ENCODE results near the gene DLGAP5. TPM values are rescaled to one million over a fixed set of nuclear protein-coding genes. Genes with fewer than 3 reads are reported as not detected.

The DLGAP5 gene
- total RNA-seq, 1 experiment from 2014 or later: 72.8 TPM

DNA sequence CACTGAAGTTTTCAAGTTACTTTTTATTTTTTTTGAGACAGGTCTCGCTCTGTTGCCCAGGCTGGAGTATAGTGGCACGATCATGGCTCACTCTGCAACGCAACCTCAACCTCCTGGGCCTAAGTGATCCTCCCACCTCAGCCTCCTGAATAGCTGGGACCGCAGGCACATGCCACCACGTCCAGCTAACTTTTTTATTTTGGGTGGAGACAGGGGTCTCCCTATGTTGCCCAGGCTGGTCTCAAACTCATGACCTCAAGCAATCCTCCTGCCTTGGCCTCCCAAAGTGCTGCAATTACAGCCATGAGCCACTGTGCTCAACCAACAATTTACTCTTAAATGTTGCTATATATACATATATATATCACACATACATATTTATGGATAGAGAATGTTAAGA, 89.7 kb downstream of the DLGAP5 start (continued):
- TF ChIP-seq, protein P1, sequence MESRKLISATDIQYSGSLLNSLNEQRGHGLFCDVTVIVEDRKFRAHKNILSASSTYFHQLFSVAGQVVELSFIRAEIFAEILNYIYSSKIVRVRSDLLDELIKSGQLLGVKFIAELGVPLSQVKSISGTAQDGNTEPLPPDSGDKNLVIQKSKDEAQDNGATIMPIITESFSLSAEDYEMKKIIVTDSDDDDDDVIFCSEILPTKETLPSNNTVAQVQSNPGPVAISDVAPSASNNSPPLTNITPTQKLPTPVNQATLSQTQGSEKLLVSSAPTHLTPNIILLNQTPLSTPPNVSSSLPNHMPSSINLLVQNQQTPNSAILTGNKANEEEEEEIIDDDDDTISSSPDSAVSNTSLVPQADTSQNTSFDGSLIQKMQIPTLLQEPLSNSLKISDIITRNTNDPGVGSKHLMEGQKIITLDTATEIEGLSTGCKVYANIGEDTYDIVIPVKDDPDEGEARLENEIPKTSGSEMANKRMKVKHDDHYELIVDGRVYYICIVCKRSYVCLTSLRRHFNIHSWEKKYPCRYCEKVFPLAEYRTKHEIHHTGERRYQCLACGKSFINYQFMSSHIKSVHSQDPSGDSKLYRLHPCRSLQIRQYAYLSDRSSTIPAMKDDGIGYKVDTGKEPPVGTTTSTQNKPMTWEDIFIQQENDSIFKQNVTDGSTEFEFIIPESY (IDR thresholded peaks at IDR 0.05; ENCODE audit: extremely low read depth, insufficient replicate concordance, low read length): no peak

DNA sequence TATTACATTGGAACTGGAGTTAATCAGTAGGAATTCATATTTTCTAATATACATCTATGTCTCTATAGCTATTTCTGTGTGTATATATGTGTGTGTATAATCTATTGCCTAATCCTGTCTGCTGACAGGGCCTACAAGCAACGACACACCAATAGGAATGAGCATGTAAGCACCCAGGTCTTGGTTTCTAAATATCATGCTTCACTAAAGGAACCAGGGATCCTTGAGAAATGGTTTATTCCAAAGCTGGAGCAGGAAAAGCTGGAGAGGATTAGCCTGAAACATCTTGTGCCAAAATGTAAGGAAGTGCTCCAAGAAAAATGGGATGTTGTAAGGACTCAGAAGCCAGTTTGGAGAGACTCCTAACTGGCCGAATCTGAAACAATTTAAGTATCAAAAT, 91.6 kb downstream of the DLGAP5 start:
- BruUV-seq (replicated peaks): no TSS peak
- Histone ChIP-seq H3K27ac (ENCODE audit: low read depth, low read length) (no peak overlapping the region), H3K4me1 (ENCODE audit: control insufficient read depth in 1 of 2, insufficient read depth in 2 of 2, low read length in 2 of 2) (peaks cover 32 to 48% of the 10 kb centered on the region in 2 experiments), H3K36me3 (ENCODE audit: control insufficient read depth in 1 of 2, insufficient read depth in 2 of 2, low read length in 2 of 2) (peaks cover 0 to 4% of the 10 kb centered on the region in 2 experiments; a peak in 1 of 4 replicates), H3K9me2 (ENCODE audit: insufficient read depth) (no peaks in the 10 kb centered on the region), H3K4me3 (replicated peaks in 1 of 2; ENCODE audit: low read depth in 1 of 2, low read length in 2 of 2) (no peak overlapping the region), H3K4me2 (ENCODE audit: low read length) (no peak overlapping the region), H2AFZ (ENCODE audit: low read depth, low read length, poor library complexity, severe bottlenecking) (no peak overlapping the region), H4K20me1 (ENCODE audit: insufficient read depth) (no peaks in the 10 kb centered on the region), H3K79me2 (ENCODE audit: insufficient read depth, low read length) (no peaks in the 10 kb centered on the region), H3K27me3 (ENCODE audit: insufficient read depth, low read length) (no peaks in the 10 kb centered on the region), H3K9me3 (ENCODE audit: control insufficient read depth in 1 of 2, insufficient read depth in 1 of 2, low read depth in 1 of 2, low read length in 2 of 2) (peaks cover 3 to 6% of the 10 kb centered on the region in 2 experiments; a peak in 1 of 4 replicates), H3K9ac (ENCODE audit: low read length) (no peak overlapping the region)
- ChIA-PET POLR2A (interaction anchor here (0.6 kb wide), 1 partner anchor 10 kb away, joined by 3 read pairs; no protein-coding TSS in a partner anchor), RAD21 (ENCODE audit: low non-redundant PET in 1 of 2, low total read pairs in 2 of 2, uncharacterized antibody in 2 of 2, unreplicated experiment in 2 of 2) (no interaction called here), CTCF (no interaction called here)
- DNase-seq (ENCODE audit: low read depth, low spot score) (no peak), ATAC-seq (no peak)
- intact Hi-C loops (cut with micrococcal nuclease): no loop called here
- TF ChIP-seq CBX3 (IDR thresholded peaks at IDR 0.05; ENCODE audit: low read depth) (no peak), SRF (IDR thresholded peaks at IDR 0.05; ENCODE audit: low read depth) (no peak), SIN3A (IDR thresholded peaks at IDR 0.05; ENCODE audit: low read depth) (no peak), JUND (IDR thresholded peaks at IDR 0.05) (no peak), EZH2 (IDR thresholded peaks at IDR 0.05) (no peak), EGR1 (IDR thresholded peaks at IDR 0.05; ENCODE audit: low read depth) (no peak), SP1 (IDR thresholded peaks at IDR 0.05; ENCODE audit: low read depth) (no peak), ZNF274 (IDR thresholded peaks at IDR 0.05; ENCODE audit: low read depth, low read length) (no peak)
- TF ChIP-seq, protein P2, sequence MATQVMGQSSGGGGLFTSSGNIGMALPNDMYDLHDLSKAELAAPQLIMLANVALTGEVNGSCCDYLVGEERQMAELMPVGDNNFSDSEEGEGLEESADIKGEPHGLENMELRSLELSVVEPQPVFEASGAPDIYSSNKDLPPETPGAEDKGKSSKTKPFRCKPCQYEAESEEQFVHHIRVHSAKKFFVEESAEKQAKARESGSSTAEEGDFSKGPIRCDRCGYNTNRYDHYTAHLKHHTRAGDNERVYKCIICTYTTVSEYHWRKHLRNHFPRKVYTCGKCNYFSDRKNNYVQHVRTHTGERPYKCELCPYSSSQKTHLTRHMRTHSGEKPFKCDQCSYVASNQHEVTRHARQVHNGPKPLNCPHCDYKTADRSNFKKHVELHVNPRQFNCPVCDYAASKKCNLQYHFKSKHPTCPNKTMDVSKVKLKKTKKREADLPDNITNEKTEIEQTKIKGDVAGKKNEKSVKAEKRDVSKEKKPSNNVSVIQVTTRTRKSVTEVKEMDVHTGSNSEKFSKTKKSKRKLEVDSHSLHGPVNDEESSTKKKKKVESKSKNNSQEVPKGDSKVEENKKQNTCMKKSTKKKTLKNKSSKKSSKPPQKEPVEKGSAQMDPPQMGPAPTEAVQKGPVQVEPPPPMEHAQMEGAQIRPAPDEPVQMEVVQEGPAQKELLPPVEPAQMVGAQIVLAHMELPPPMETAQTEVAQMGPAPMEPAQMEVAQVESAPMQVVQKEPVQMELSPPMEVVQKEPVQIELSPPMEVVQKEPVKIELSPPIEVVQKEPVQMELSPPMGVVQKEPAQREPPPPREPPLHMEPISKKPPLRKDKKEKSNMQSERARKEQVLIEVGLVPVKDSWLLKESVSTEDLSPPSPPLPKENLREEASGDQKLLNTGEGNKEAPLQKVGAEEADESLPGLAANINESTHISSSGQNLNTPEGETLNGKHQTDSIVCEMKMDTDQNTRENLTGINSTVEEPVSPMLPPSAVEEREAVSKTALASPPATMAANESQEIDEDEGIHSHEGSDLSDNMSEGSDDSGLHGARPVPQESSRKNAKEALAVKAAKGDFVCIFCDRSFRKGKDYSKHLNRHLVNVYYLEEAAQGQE (IDR thresholded peaks at IDR 0.05; ENCODE audit: low read depth): no peak
- TF ChIP-seq, protein P3, sequence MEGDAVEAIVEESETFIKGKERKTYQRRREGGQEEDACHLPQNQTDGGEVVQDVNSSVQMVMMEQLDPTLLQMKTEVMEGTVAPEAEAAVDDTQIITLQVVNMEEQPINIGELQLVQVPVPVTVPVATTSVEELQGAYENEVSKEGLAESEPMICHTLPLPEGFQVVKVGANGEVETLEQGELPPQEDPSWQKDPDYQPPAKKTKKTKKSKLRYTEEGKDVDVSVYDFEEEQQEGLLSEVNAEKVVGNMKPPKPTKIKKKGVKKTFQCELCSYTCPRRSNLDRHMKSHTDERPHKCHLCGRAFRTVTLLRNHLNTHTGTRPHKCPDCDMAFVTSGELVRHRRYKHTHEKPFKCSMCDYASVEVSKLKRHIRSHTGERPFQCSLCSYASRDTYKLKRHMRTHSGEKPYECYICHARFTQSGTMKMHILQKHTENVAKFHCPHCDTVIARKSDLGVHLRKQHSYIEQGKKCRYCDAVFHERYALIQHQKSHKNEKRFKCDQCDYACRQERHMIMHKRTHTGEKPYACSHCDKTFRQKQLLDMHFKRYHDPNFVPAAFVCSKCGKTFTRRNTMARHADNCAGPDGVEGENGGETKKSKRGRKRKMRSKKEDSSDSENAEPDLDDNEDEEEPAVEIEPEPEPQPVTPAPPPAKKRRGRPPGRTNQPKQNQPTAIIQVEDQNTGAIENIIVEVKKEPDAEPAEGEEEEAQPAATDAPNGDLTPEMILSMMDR (IDR thresholded peaks at IDR 0.05 in 2 of 3, conservative IDR thresholded peaks at IDR 0.05 in 1 of 3; ENCODE audit: borderline replicate concordance in 1 of 3, insufficient read depth in 1 of 3, low read depth in 2 of 3, low read length in 2 of 3): no peak
